SK-N-DZ (cell line): Measurements from ENCODE around the gene TMEM203. TPM values are rescaled to one million over a fixed set of nuclear protein-coding genes. Genes with fewer than 3 reads are reported as not detected.
"Not testable (repeated sequence)": the region's sequence is repeated elsewhere in the genome, so short reads cannot be mapped to it uniquely, and the experiment has no call there.

Source experiments
- DNase-seq: peaks from one replicate; pipeline ENCODE4 v3.0.0-alpha.2; 2015; ENCODE audit warnings: low spot score
- polyA plus RNA-seq, 2 experiments: library from polyadenylated mRNA; depleted of rRNA; stranded (reverse); fragments of >200 nt; gene quantifications; 2 replicates each; pipeline ENCODE4 v1.2.3, GENCODE V29; 2014

The TMEM203 gene
- polyA plus RNA-seq (2014; cell fraction: cytosol; rRNA removed) = 53.2 and 54.5 TPM in 2 replicates
- polyA plus RNA-seq (2014; cell fraction: nucleus; rRNA removed) = 25.2 and 38.1 TPM in 2 replicates

GRCh38 chr9:137205126-137206069, at the start of gene TMEM203, which contains the start of gene NDOR1:
Gene TMEM203 (minus strand): TSS chr9:137205648. CDS start chr9:137205414, 234 bp downstream.
Gene NDOR1 (plus strand): TSS chr9:137205700. CDS start chr9:137205778, 78 bp downstream.
- peak; percentile 83 for DNase-seq

- DNase-seq = peak; percentile 85
These were observed 49.4 kb upstream of the TMEM203 start, which contains the start of gene NELFB for GRCh38 chr9:137254624-137255447. Gene NELFB (plus strand): TSS chr9:137255327.

GRCh38 chr9:137253717-137254623, 48.5 kb upstream of the TMEM203 start:
- peak; percentile 45 for DNase-seq

- DNase-seq = no peak
These were observed 47.4 kb upstream of the TMEM203 start for GRCh38 chr9:137252555-137253506.

GRCh38 chr9:137251490-137252268, 46.2 kb upstream of the TMEM203 start:
- no peak for DNase-seq

GRCh38 chr9:137251194-137251461, 45.7 kb upstream of the TMEM203 start, which contains the start of gene STPG3:
Gene STPG3 (plus strand): TSS chr9:137251286. CDS start chr9:137251287, 1 bp downstream.
- no peak for DNase-seq

- DNase-seq = no peak
These were observed 45.1 kb upstream of the TMEM203 start for GRCh38 chr9:137250329-137251193.

- peak; percentile 22 for DNase-seq
These were observed 42.4 kb upstream of the TMEM203 start for GRCh38 chr9:137247916-137248175.

- DNase-seq = peak; percentile 26
These were observed 41.9 kb upstream of the TMEM203 start for GRCh38 chr9:137247135-137247915.

- no peak for DNase-seq
These were observed 40.3 kb upstream of the TMEM203 start for GRCh38 chr9:137245450-137246421.

GRCh38 chr9:137244486-137245449, 39.3 kb upstream of the TMEM203 start:
- no peak for DNase-seq

- no peak for DNase-seq
These were observed 38.4 kb upstream of the TMEM203 start for GRCh38 chr9:137243626-137244485.

- DNase-seq = not testable (repeated sequence)
These were observed 37.8 kb upstream of the TMEM203 start for GRCh38 chr9:137243266-137243625.
